OCI-LY1 (cell line): ENCODE measurements around the gene L1CAM.

Source experiments
- H2AFZ ChIP-seq: fragments of 200-600 bp; sonication (generic), shearing (Covaris generic); 2 replicates; pipeline ENCODE4 v1.6.0; 2014; ENCODE audit warnings: antibody characterized with exemption, mild to moderate bottlenecking, low read length
- H3F3A ChIP-seq: fragments of 200-600 bp; sonication (generic), shearing (Covaris generic); 2 replicates; pipeline ENCODE4 v1.6.0; 2014; ENCODE audit warnings: mild to moderate bottlenecking, antibody characterized with exemption, low read length, moderate library complexity; ENCODE audit not compliant: insufficient read depth
- H3K27ac ChIP-seq: fragments of 200-600 bp; sonication (generic); 2 replicates; pipeline ENCODE4 v1.5.1; 2014; ENCODE audit warnings: low read length, mixed run types, mild to moderate bottlenecking, low read depth; ENCODE audit not compliant: poor library complexity, severe bottlenecking
- H3K27me3 ChIP-seq: fragments of 200-600 bp; sonication (generic); 2 replicates; pipeline ENCODE4 v1.6.0; 2014; ENCODE audit warnings: antibody characterized with exemption, mild to moderate bottlenecking, low read length, moderate library complexity; ENCODE audit not compliant: insufficient read depth
- H3K36me3 ChIP-seq: fragments of 200-600 bp; sonication (generic); 2 replicates; pipeline ENCODE4 v1.6.1; 2014; ENCODE audit warnings: mild to moderate bottlenecking, antibody characterized with exemption, low read length, moderate library complexity, mixed read lengths; ENCODE audit not compliant: insufficient read depth
- H3K4me1 ChIP-seq: fragments of 200-600 bp; sonication (generic); 2 replicates; pipeline ENCODE4 v1.5.1; 2014; ENCODE audit warnings: mild to moderate bottlenecking, low read length, moderate library complexity; ENCODE audit not compliant: insufficient read depth, severe bottlenecking
- H3K4me2 ChIP-seq: fragments of 200-600 bp; sonication (generic), shearing (Covaris generic); 2 replicates; pipeline ENCODE4 v1.6.1; 2014; ENCODE audit warnings: low read length
- H3K4me3 ChIP-seq: fragments of 200-600 bp; sonication (generic); 2 replicates; pipeline ENCODE4 v1.5.1; 2014; ENCODE audit warnings: low read length, low read depth, mild to moderate bottlenecking, mixed read lengths; ENCODE audit not compliant: poor library complexity, severe bottlenecking
- H3K79me2 ChIP-seq: fragments of 200-600 bp; shearing (Covaris generic); 2 replicates; pipeline ENCODE4 v1.6.1; 2016; ENCODE audit warnings: mixed run types, low read length, mixed read lengths; ENCODE audit not compliant: insufficient read depth
- H3K9ac ChIP-seq: fragments of 200-600 bp; sonication (generic), shearing (Covaris generic); 2 replicates; pipeline ENCODE4 v1.6.1; 2014; ENCODE audit warnings: mild to moderate bottlenecking, low read length, mixed read lengths
- H3K9me2 ChIP-seq: fragments of 200-600 bp; sonication (generic), shearing (Covaris generic); 2 replicates; pipeline ENCODE4 v1.6.1; 2014; ENCODE audit warnings: low read depth, mild to moderate bottlenecking, low read length, mixed read lengths
- H3K9me3 ChIP-seq: fragments of 200-600 bp; shearing (Covaris generic); 2 replicates; pipeline ENCODE4 v1.6.1; 2014; ENCODE audit warnings: low read length, mixed read lengths
- H4K20me1 ChIP-seq: fragments of 200-600 bp; sonication (generic), shearing (Covaris generic); 2 replicates; pipeline ENCODE4 v1.6.0; 2016; ENCODE audit warnings: mild to moderate bottlenecking, low read length; ENCODE audit not compliant: insufficient read depth
- CTCF ChIP-seq: fragments of 200-600 bp; sonication (generic), shearing (Covaris generic); IDR thresholded peaks from 2 replicates; pipeline ENCODE4 v1.5.1; 2017; ENCODE audit warnings: mild to moderate bottlenecking, antibody characterized with exemption, low read length, moderate library complexity, mixed read lengths
- EZH2 ChIP-seq: fragments of 200-600 bp; sonication (generic), shearing (Covaris generic); IDR thresholded peaks from 2 replicates; pipeline ENCODE4 v1.8.0; 2017; ENCODE audit warnings: borderline replicate concordance, mixed run types, mild to moderate bottlenecking, antibody characterized with exemption, low read length, moderate library complexity, mixed read lengths

The L1CAM gene

GRCh38 chrX:153824348-153824747, 61.6 kb downstream of the L1CAM start:
- no peak overlapping the region for H3K9ac ChIP-seq
- no peaks in the 10 kb centered on the region for H3F3A ChIP-seq

DNA sequence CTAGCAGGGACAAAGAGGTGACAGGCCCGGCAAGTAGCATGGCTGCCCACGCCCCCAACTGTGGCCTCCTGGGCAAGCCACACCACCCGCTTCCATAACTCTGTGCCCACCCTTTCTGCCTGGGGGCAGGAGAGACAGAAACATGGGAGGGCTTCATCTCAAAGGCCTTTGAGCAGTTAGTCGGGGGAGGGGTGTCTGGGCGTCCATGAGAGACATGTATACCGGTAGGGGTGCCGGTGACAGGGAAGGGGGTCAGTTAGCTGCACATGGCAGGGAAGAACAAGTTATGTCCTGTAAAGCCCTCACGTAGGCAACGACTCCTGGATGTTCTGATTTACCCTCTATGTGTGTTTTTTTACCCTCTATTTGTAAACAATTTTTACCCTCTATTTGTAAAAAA, 64.9 kb downstream of the L1CAM start:
- Histone ChIP-seq H3K79me2 (no peaks in the 10 kb centered on the region), H3K4me1 (no peaks in the 10 kb centered on the region), H2AFZ (no peak overlapping the region), H3K9ac (no peak overlapping the region), H3K9me3 (no peaks in the 10 kb centered on the region), H3K27ac (no peak overlapping the region), H3K4me3 (no peak overlapping the region), H3K27me3 (no peaks in the 10 kb centered on the region), H4K20me1 (no peaks in the 10 kb centered on the region), H3F3A (no peaks in the 10 kb centered on the region), H3K36me3 (no peaks in the 10 kb centered on the region), H3K9me2 (no peaks in the 10 kb centered on the region), H3K4me2 (no peak overlapping the region)
- no peak for TF ChIP-seq EZH2
- no peak for TF ChIP-seq CTCF

More at GRCh38 chrX:153824348-153824747, 61.6 kb downstream of the L1CAM start:
- Histone ChIP-seq H3K79me2 (no peaks in the 10 kb centered on the region), H2AFZ (no peak overlapping the region), H3K9me3 (no peaks in the 10 kb centered on the region), H3K27me3 (no peaks in the 10 kb centered on the region), H3K27ac (no peak overlapping the region), H3K4me3 (no peak overlapping the region), H3K4me2 (no peak overlapping the region), H4K20me1 (no peaks in the 10 kb centered on the region), H3K36me3 (no peaks in the 10 kb centered on the region), H3K9me2 (no peaks in the 10 kb centered on the region), H3K4me1 (no peaks in the 10 kb centered on the region)
- TF ChIP-seq EZH2 (no peak), CTCF (no peak)

DNA sequence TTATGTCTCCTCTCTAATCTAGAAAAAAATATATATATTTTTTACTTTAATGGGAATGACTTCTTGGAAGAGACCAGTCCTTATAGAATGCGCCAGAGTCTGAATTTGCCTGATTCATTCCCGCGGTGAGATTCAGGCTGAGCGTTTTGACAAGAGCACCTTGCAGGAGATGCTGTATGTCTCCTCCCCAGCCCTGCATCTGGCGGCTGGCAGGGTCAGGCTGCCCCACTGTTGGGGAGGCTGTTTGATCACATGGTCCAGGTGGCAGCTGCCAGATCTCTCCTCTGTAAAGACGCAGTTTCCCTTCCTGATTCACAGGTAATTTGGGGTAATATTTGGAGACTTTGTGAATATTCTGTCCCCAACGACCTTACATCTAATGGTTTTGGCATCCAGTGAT, 65.4 kb downstream of the L1CAM start:
- H2AFZ ChIP-seq = no peak overlapping the region
- H3K36me3 ChIP-seq = no peaks in the 10 kb centered on the region
- no peaks in the 10 kb centered on the region for H3F3A ChIP-seq
- no peak overlapping the region for H3K4me3 ChIP-seq
- H3K4me2 ChIP-seq = no peak overlapping the region
- H3K9me2 ChIP-seq = no peaks in the 10 kb centered on the region
- no peaks in the 10 kb centered on the region for H3K9me3 ChIP-seq
- no peaks in the 10 kb centered on the region for H3K79me2 ChIP-seq
- TF ChIP-seq EZH2 = no peak
- TF ChIP-seq CTCF = no peak
- no peak overlapping the region for H3K27ac ChIP-seq
- H3K9ac ChIP-seq = no peak overlapping the region
- H3K27me3 ChIP-seq = no peaks in the 10 kb centered on the region
- H4K20me1 ChIP-seq = no peaks in the 10 kb centered on the region
- H3K4me1 ChIP-seq = no peaks in the 10 kb centered on the region
